Mucosa of descending colon (tissue), 3 donors: ENCODE measurements around the gene ASB16. TPM values are rescaled to one million over a fixed set of nuclear protein-coding genes. Genes with fewer than 3 reads are reported as not detected.

Experiments
- ATAC-seq: fragments of 200-7000 bp; cut with Tn5 transposase; one replicate; pipeline ENCODE4 v1.9.1; 2020; ENCODE audit warnings: mild to moderate bottlenecking, moderate library complexity
- DNase-seq, 3 donors: peaks; one replicate each; pipeline ENCODE4 v3.0.0-alpha.2; 2020
- H3K36me3 ChIP-seq: fragments of 200-600 bp; one replicate; pipeline ENCODE4 v1.8.0; 2021; ENCODE audit warnings: low read depth, mild to moderate bottlenecking
- H3K4me1 ChIP-seq: fragments of 200-600 bp; one replicate; pipeline ENCODE4 v1.8.0; 2021; ENCODE audit warnings: low read depth, mild to moderate bottlenecking
- H3K4me3 ChIP-seq: fragments of 200-600 bp; one replicate; pipeline ENCODE4 v1.8.0; 2021; ENCODE audit warnings: mild to moderate bottlenecking
- H3K9me3 ChIP-seq: fragments of 200-600 bp; one replicate; pipeline ENCODE4 v1.8.0; 2021; ENCODE audit warnings: mild to moderate bottlenecking
- CTCF ChIP-seq: fragments of 200-600 bp; IDR thresholded peaks from one replicate; pipeline ENCODE4 v1.8.0; 2022; ENCODE audit warnings: antibody characterized with exemption, mild to moderate bottlenecking
- intact Hi-C, 2 donors: fragments of 100-400 bp; cut with DNase I in 1 of 2; cut with micrococcal nuclease in 1 of 2; formaldehyde crosslinking; loops; one replicate each; pipeline versions ENCODE4 v1.11.0 to v1.11.1; 2022; cut with DNase I, micrococcal nuclease
- total RNA-seq, 3 donors: library from RNA; stranded (reverse); fragmentation: NEBNext Ultra II Directional in 2 of 3; extraction: Animal tissue kit (Norgen Biotek cat#: 25700) in 2 of 3; gene quantifications; one replicate each; pipeline versions ENCODE4 v1.2.1 to v1.2.4, GENCODE V29; 2021 to 2023
- donor health status: DM: no; HTN: no; CAD: no; lungs with moderate emphysema.
- donor health status: DM: no; HTN: no; CAD: no.
- donor health status: DM: no; HTN: yes; CAD: no.

The ASB16 gene
- total RNA-seq, 3 donors from 2014 or later: 0.29 to 1.7 TPM; not detected in 1

DNA sequence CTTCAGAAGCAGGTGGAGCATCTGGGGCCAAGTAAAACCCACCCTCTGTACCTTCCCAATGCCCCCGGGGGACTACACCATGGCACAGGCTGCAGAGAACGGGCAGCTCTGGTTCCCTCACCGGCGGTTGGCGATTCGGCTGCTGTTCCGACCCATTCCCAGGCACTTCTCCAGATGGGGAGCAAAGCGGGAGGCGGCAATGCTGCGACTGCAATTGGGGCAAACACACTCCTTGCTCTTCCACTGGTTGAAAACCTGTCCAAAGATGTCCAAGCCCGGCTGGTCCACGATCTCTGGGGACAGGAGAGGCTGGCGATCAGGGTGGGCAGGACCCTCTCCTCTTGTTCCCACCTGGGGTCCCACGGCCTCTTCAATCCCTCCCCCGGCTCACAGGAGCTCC, 26.6 kb downstream of the ASB16 start:
- peaks cover 28% of the 10 kb centered on the region for H3K4me1 ChIP-seq
- DNase-seq (peak in 1 of 3 donors; percentile 57), ATAC-seq (no peak)
- TF ChIP-seq CTCF: no peak
- no peak overlapping the region for H3K4me3 ChIP-seq
- intact Hi-C loops: no loop called here
- H3K36me3 ChIP-seq: peaks cover 4% of the 10 kb centered on the region
- no peaks in the 10 kb centered on the region for H3K9me3 ChIP-seq

GRCh38 chr17:44197980-44198720, 27.6 kb downstream of the ASB16 start:
- no peaks in the 10 kb centered on the region for H3K9me3 ChIP-seq
- ATAC-seq (peak; percentile 9), DNase-seq (peak in 2 of 3 donors; percentile 66 to 67)

GRCh38 chr17:44198721-44199552, 28.4 kb downstream of the ASB16 start:
- Histone ChIP-seq H3K9me3 (no peaks in the 10 kb centered on the region), H3K4me1 (peaks cover 22% of the 10 kb centered on the region), H3K36me3 (peaks cover 4% of the 10 kb centered on the region), H3K4me3 (peak overlapping the region; percentile 90)
- peak; percentile 71 to 86 (median 84) for DNase-seq
- TF ChIP-seq CTCF: no peak
- ATAC-seq: peak; percentile 51
- intact Hi-C loops: no loop called here

More at GRCh38 chr17:44197980-44198720, 27.6 kb downstream of the ASB16 start:
- H3K4me1 ChIP-seq: peaks cover 18% of the 10 kb centered on the region
- peaks cover 4% of the 10 kb centered on the region for H3K36me3 ChIP-seq
- intact Hi-C loops: no loop called here
- TF ChIP-seq CTCF: no peak
- H3K4me3 ChIP-seq: peak overlapping the region; percentile 90

DNA sequence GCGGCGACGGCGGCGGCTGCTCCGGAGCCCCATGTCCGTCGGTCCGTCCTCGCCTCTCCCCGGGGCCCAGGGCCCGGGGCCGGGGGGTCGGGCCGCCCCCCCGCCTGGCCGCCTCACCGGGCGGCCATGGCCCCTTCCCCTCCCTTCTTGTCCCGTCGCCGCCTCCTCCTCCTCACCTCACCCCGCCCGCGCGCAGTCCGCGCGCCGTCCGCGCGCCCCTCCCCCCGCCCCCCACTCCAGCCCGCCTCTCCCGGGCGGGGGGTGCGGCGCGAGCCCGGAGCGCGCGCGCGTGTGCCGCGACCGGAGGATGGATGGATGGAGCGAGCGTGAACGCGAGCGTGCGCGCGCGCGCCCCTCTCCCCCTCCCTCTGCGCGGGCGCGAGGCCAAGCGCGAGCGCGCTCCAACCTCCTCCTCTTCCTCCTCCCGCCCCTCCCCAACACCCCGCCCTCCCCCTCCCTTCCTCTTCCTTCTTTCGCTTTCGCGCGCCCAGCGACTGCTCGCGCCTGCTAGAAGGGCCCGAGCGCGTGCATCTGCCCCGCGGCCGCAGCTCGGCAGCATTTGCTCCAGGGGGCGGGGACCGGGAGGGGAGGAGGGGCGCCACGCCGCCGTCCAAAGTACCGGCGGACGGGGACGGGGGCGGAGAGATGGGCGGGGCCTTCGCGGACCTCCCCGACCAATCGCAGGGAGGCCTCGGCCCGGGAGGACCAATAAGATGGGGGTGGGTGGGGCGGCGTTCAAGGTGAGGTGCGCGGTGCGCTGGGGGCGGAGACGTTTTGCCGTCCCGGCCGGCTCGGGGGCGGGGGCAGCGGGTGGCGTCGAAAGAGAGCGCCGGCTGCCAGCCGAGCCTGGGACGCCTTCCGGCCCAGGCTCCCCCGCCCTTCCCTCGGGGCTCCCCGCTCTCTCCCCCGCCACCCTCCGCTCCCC, 29.3 kb downstream of the ASB16 start, which contains the start of gene ATXN7L3:
Gene ATXN7L3 (minus strand): TSS at position 332 of the 925 bp plus-strand sequence. CDS start 1,814 bp downstream, outside the sequence.
- intact Hi-C loops: no loop called here
- TF ChIP-seq CTCF: no peak
- H3K4me3 ChIP-seq: peak within 1 kb of the TSS; percentile 90
- H3K9me3 ChIP-seq: no peaks in the 10 kb centered on the region
- H3K36me3 ChIP-seq: no peaks in the 10 kb centered on the region
- peak; percentile 90 for ATAC-seq
- peaks cover 22% of the 10 kb centered on the region for H3K4me1 ChIP-seq
- peak; percentile 99 to 100 (median 99) for DNase-seq
